Measurements from ENCODE around the gene RUNX1.

DNA sequence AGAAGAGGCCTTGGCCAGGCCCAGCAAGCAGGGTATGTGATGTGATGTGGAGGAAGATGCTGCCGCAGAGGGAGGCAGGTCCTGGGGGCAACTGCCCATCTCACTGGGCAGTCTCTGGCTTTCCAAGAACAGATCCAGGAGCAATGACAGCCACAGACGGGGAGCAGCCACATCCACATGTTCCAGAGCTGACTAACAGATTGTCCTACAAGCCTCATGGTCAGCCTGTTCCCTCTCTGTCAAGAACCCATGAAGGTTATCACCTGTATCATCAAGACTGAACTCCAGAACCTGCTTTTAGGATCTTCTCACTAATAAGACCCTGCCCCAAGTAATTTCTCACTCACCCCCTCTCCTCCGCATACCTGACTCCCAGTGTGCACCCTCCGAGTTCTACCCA is 187.8 kb downstream of the RUNX1 start:
- TF ChIP-seq, protein P1, sequence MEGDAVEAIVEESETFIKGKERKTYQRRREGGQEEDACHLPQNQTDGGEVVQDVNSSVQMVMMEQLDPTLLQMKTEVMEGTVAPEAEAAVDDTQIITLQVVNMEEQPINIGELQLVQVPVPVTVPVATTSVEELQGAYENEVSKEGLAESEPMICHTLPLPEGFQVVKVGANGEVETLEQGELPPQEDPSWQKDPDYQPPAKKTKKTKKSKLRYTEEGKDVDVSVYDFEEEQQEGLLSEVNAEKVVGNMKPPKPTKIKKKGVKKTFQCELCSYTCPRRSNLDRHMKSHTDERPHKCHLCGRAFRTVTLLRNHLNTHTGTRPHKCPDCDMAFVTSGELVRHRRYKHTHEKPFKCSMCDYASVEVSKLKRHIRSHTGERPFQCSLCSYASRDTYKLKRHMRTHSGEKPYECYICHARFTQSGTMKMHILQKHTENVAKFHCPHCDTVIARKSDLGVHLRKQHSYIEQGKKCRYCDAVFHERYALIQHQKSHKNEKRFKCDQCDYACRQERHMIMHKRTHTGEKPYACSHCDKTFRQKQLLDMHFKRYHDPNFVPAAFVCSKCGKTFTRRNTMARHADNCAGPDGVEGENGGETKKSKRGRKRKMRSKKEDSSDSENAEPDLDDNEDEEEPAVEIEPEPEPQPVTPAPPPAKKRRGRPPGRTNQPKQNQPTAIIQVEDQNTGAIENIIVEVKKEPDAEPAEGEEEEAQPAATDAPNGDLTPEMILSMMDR (IDR thresholded peaks at IDR 0.05), result no peak
- no peak for TF ChIP-seq POLR2A (IDR thresholded peaks at IDR 0.05)
